Parathyroid adenoma (tissue), 2 donors: ENCODE results near the gene BEGAIN.

ENCODE experiments used
- H2AFZ ChIP-seq: fragments of 300-600 bp; sonication (generic); one replicate; pipeline ENCODE4 v1.7.0; 2017; ENCODE audit warnings: antibody characterized with exemption, mild to moderate bottlenecking
- H3K27ac ChIP-seq: fragments of 300-600 bp; sonication (generic); one replicate; pipeline ENCODE4 v1.7.0; 2017
- H3K27me3 ChIP-seq: fragments of 300-600 bp; sonication (generic); one replicate; pipeline ENCODE4 v1.7.0; 2017; ENCODE audit warnings: low read length; ENCODE audit not compliant: control insufficient read depth, insufficient read depth
- H3K36me3 ChIP-seq: fragments of 300-600 bp; sonication (generic); one replicate; pipeline ENCODE4 v1.7.0; 2017; ENCODE audit warnings: low read length; ENCODE audit not compliant: control insufficient read depth, insufficient read depth
- H3K4me1 ChIP-seq: fragments of 300-600 bp; sonication (generic); one replicate; pipeline ENCODE4 v1.7.0; 2017; ENCODE audit warnings: control low read depth
- H3K4me2 ChIP-seq: fragments of 300-600 bp; sonication (generic); one replicate; pipeline ENCODE4 v1.7.0; 2017; ENCODE audit warnings: low read length
- H3K4me3 ChIP-seq: fragments of 300-600 bp; sonication (generic); one replicate; pipeline ENCODE4 v1.7.0; 2017; ENCODE audit warnings: low read depth, low read length
- H3K79me2 ChIP-seq: fragments of 300-600 bp; sonication (generic); one replicate; pipeline ENCODE4 v1.7.0; 2017; ENCODE audit warnings: control low read depth
- H3K9ac ChIP-seq: fragments of 300-600 bp; sonication (generic); one replicate; pipeline ENCODE4 v1.7.0; 2017; ENCODE audit warnings: mild to moderate bottlenecking
- H3K9me3 ChIP-seq: fragments of 300-600 bp; sonication (generic); one replicate; pipeline ENCODE4 v1.7.0; 2017; ENCODE audit warnings: low read length; ENCODE audit not compliant: control insufficient read depth
- TF ChIP-seq, protein P1 (sequence below): fragments of 300-600 bp; sonication (generic); IDR thresholded peaks from one replicate; pipeline ENCODE4 v1.7.0; 2017; ENCODE audit warnings: antibody characterized with exemption, mild to moderate bottlenecking
- donor health status: primary hyperparathyroidism.

The BEGAIN gene

DNA sequence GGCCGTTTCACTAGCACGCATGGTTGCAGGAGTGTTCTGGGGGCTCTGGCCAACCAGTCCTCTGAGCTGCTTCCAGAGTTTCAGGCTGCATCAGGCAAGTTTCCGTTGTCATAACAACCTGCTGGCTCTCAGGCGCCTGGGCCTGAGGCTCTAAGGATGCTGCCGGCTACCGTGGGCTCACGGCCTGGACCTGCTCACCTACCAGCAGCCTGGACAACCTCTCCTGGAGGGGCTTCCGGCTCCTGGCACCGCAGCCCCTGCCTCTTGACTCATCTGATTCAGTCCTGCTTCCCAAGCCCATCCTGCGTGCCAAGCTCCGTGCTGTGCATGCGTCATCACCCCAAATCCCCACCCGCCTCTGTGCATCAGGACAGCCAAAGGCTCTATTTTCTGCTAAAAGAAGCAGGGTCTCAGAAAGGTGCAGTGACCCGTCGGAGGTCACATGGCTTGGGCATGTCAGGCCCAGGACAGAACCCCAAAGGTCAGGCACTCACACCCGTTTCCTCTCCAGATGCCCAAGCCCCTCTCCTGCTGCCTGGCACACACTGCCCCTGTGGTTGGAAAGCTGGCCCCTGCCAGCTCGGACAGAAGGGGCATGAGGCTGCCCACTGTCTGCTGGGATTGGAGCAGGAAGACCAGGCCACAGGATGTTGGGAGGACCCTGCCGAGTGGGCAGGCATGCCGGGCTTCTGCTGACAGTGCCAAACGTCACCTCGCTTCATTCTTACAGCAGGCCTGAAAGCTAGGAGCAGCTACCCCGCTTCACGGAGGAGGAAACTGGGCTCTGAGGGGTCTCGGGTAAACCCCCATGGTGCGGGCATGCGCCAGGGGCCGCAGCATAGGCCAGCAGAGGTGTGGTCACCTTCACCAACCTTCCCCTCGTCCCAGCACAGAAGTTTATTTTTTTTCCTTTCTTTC, 5.7 kb downstream of the BEGAIN start:
- H2AFZ ChIP-seq: no peak overlapping the region
- H3K9me3 ChIP-seq: no peaks in the 10 kb centered on the region
- no peaks in the 10 kb centered on the region for H3K27me3 ChIP-seq
- H3K9ac ChIP-seq: no peak overlapping the region
- H3K4me3 ChIP-seq: no peak overlapping the region
- no peaks in the 10 kb centered on the region for H3K4me1 ChIP-seq
- H3K4me2 ChIP-seq: no peak overlapping the region
- no peak overlapping the region for H3K27ac ChIP-seq
- TF ChIP-seq, protein P1, sequence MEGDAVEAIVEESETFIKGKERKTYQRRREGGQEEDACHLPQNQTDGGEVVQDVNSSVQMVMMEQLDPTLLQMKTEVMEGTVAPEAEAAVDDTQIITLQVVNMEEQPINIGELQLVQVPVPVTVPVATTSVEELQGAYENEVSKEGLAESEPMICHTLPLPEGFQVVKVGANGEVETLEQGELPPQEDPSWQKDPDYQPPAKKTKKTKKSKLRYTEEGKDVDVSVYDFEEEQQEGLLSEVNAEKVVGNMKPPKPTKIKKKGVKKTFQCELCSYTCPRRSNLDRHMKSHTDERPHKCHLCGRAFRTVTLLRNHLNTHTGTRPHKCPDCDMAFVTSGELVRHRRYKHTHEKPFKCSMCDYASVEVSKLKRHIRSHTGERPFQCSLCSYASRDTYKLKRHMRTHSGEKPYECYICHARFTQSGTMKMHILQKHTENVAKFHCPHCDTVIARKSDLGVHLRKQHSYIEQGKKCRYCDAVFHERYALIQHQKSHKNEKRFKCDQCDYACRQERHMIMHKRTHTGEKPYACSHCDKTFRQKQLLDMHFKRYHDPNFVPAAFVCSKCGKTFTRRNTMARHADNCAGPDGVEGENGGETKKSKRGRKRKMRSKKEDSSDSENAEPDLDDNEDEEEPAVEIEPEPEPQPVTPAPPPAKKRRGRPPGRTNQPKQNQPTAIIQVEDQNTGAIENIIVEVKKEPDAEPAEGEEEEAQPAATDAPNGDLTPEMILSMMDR: no peak
- no peaks in the 10 kb centered on the region for H3K79me2 ChIP-seq
- H3K36me3 ChIP-seq: no peaks in the 10 kb centered on the region

DNA sequence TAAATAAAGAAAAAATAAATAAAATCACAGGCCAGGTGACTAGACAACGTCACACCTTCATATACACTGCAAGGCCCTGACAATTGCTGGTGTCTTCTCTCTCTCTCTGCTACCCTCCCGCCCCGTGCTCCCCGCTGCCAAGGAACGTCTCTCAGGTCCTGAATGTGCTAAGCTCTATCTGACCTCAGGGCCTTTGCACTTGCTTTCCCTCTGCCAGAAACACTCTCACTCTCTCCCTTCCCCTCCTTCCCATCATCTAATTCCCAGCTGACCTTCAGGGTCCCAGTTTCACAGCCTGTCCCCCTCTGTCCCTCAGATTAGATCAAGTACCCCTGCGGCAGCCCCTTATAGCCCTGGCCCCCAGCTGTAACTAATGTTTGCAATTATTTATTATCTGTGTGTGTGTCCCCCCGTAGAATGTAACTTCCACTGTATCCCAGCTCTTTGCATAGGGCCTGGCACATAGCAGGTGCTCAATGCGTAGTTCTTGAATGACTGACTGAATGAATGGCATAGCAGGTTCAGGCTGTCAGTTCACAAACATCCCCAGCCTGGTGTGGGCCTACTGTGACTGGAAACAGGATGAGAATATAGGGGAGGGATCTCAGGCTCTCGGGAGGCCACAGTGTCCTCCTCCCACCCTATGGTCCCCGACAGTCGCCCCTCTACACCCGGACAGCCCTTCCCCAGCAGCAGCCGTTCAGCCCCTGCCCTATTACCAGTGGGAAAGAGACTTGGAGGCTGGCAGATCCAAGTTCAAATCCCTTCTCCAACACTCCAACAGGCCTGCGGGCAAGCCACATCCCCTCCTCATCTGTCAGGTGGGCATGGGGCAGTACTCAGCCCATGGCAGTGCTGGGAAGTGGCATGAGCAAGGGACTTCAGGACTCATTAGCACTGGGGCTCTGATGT, 6.6 kb downstream of the BEGAIN start:
- H3K27ac ChIP-seq: no peak overlapping the region
- H3K9me3 ChIP-seq: no peaks in the 10 kb centered on the region
- TF ChIP-seq, protein P1: no peak

DNA sequence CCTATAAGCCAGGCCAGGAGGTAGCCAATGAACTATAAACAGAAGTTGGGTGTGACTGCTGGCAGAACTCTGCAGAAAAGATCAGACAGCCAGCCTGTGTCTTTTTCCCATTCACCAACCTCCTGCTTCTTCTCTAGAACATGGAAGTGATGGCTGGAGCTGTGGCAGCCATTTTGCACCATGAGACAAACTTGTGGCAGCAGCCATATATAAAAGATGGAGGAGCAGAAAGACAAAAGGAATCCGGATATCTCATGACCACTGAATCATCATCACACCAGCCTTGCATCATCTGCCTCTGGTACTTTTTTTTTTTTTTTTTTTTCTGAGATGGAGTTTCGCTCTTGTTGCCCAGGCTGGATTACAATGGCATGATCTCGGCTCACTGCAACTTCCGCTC, 8.7 kb downstream of the BEGAIN start:
- Histone ChIP-seq H3K4me2 (no peak overlapping the region), H3K9ac (no peak overlapping the region), H3K9me3 (no peaks in the 10 kb centered on the region), H2AFZ (no peak overlapping the region), H3K36me3 (no peaks in the 10 kb centered on the region), H3K4me3 (no peak overlapping the region), H3K4me1 (no peaks in the 10 kb centered on the region), H3K27me3 (no peaks in the 10 kb centered on the region), H3K79me2 (no peaks in the 10 kb centered on the region), H3K27ac (no peak overlapping the region)
- TF ChIP-seq, protein P1: no peak

More for the DNA sequence above, 6.6 kb downstream of the BEGAIN start:
- H3K9ac ChIP-seq: no peak overlapping the region
- no peak overlapping the region for H2AFZ ChIP-seq
- H3K27me3 ChIP-seq: no peaks in the 10 kb centered on the region
- H3K4me2 ChIP-seq: no peak overlapping the region
- H3K36me3 ChIP-seq: no peaks in the 10 kb centered on the region
- H3K79me2 ChIP-seq: no peaks in the 10 kb centered on the region
- H3K4me3 ChIP-seq: no peak overlapping the region
- H3K4me1 ChIP-seq: no peaks in the 10 kb centered on the region

DNA sequence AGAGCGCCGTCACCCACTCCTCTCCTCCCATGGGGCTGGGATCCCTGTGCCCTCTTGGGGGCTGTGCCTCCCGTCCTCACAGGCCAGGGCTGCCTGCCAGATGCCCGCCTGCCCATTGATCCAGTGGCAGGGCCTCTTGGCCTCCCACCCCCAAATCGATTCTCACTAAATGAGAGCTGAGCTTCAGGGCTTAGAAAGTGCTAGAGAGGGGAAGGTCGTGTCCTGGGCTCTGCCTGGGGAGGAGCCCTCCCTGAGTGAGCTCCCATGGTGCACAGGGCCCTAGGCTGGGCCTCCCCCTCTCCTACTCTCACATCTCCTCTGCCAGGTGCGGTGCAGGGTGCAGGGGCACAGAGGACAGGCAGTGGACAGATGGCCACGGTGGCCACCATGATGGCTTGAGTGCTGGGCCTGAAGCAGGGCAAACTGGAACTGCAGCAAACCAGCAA, 9.2 kb downstream of the BEGAIN start:
- TF ChIP-seq, protein P1: no peak
- H3K27ac ChIP-seq: no peak overlapping the region

More for the DNA sequence above, 9.2 kb downstream of the BEGAIN start:
- Histone ChIP-seq H3K79me2 (no peaks in the 10 kb centered on the region), H3K36me3 (no peaks in the 10 kb centered on the region), H3K9ac (no peak overlapping the region), H3K4me3 (no peak overlapping the region), H3K9me3 (no peaks in the 10 kb centered on the region), H2AFZ (no peak overlapping the region), H3K4me2 (no peak overlapping the region), H3K27me3 (no peaks in the 10 kb centered on the region), H3K4me1 (no peaks in the 10 kb centered on the region)
